ENCODE results near the gene NXPE3. TPM values are rescaled to one million over a fixed set of nuclear protein-coding genes. Genes with fewer than 3 reads are reported as not detected.

The NXPE3 gene
- total RNA-seq, 1 donor from 2014 or later = 47.9 TPM

- Histone ChIP-seq H3K9me3 (replicated peaks) (peaks cover 5% of the 10 kb centered on the region), H3K27me3 (ENCODE audit: low read depth) (no peaks in the 10 kb centered on the region), H3K4me1 (peaks cover 17% of the 10 kb centered on the region), H3K27ac (replicated peaks) (no peak overlapping the region), H3K4me3 (no peak overlapping the region), H3K36me3 (peaks cover 53% of the 10 kb centered on the region)
- no peak for DNase-seq
- intact Hi-C loops (cut with micrococcal nuclease) = no loop called here
- TF ChIP-seq, protein P1, sequence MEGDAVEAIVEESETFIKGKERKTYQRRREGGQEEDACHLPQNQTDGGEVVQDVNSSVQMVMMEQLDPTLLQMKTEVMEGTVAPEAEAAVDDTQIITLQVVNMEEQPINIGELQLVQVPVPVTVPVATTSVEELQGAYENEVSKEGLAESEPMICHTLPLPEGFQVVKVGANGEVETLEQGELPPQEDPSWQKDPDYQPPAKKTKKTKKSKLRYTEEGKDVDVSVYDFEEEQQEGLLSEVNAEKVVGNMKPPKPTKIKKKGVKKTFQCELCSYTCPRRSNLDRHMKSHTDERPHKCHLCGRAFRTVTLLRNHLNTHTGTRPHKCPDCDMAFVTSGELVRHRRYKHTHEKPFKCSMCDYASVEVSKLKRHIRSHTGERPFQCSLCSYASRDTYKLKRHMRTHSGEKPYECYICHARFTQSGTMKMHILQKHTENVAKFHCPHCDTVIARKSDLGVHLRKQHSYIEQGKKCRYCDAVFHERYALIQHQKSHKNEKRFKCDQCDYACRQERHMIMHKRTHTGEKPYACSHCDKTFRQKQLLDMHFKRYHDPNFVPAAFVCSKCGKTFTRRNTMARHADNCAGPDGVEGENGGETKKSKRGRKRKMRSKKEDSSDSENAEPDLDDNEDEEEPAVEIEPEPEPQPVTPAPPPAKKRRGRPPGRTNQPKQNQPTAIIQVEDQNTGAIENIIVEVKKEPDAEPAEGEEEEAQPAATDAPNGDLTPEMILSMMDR (IDR thresholded peaks at IDR 0.05; ENCODE audit: borderline replicate concordance) = no peak
Observed at GRCh38 chr3:101803939-101804338, 24.9 kb downstream of the NXPE3 start.

- intact Hi-C loops (cut with micrococcal nuclease) = no loop called here
- no peak overlapping the region for H3K4me3 ChIP-seq
- H3K36me3 ChIP-seq = peaks cover 35% of the 10 kb centered on the region
- peaks cover 36% of the 10 kb centered on the region for H3K4me1 ChIP-seq
- no peaks in the 10 kb centered on the region for H3K9me3 ChIP-seq (replicated peaks)
- no peak overlapping the region for H3K27ac ChIP-seq (replicated peaks)
- DNase-seq = no peak
- TF ChIP-seq, protein P1 (IDR thresholded peaks at IDR 0.05; ENCODE audit: borderline replicate concordance) = no peak
- H3K27me3 ChIP-seq (ENCODE audit: low read depth) = no peaks in the 10 kb centered on the region
Observed at GRCh38 chr3:101806491-101806890, 27.5 kb downstream of the NXPE3 start.

- Histone ChIP-seq H3K4me3 (no peak overlapping the region), H3K9me3 (replicated peaks) (no peaks in the 10 kb centered on the region), H3K27me3 (ENCODE audit: low read depth) (no peaks in the 10 kb centered on the region), H3K36me3 (peaks cover 22% of the 10 kb centered on the region), H3K27ac (replicated peaks) (no peak overlapping the region), H3K4me1 (peaks cover 36% of the 10 kb centered on the region)
- intact Hi-C loops (cut with micrococcal nuclease) = no loop called here
- DNase-seq = no peak
- TF ChIP-seq, protein P1 (IDR thresholded peaks at IDR 0.05; ENCODE audit: borderline replicate concordance) = no peak
Observed at GRCh38 chr3:101807888-101808287, 28.9 kb downstream of the NXPE3 start.

- Histone ChIP-seq H3K36me3 (peaks cover 22% of the 10 kb centered on the region), H3K27ac (replicated peaks) (peak overlapping the region; percentile 18), H3K9me3 (replicated peaks) (no peaks in the 10 kb centered on the region), H3K27me3 (ENCODE audit: low read depth) (no peaks in the 10 kb centered on the region), H3K4me3 (no peak overlapping the region), H3K4me1 (peaks cover 41% of the 10 kb centered on the region)
- TF ChIP-seq, protein P1 (IDR thresholded peaks at IDR 0.05; ENCODE audit: borderline replicate concordance) = peak; percentile 76
- DNase-seq = no peak
- intact Hi-C loops (cut with micrococcal nuclease) = loop anchor here (2.0 kb wide), 1 partner anchor 415 kb away; no protein-coding TSS in a partner anchor
Observed at GRCh38 chr3:101809178-101810021, 30.4 kb downstream of the NXPE3 start.

GRCh38 chr3:101810022-101810418 lies 31.0 kb downstream of the NXPE3 start:
- Histone ChIP-seq H3K9me3 (replicated peaks) (no peaks in the 10 kb centered on the region), H3K36me3 (peaks cover 22% of the 10 kb centered on the region), H3K4me3 (no peak overlapping the region), H3K27ac (replicated peaks) (peak overlapping the region; percentile 18), H3K27me3 (ENCODE audit: low read depth) (no peaks in the 10 kb centered on the region), H3K4me1 (peaks cover 43% of the 10 kb centered on the region)
- TF ChIP-seq, protein P1 (IDR thresholded peaks at IDR 0.05; ENCODE audit: borderline replicate concordance) = no peak
- intact Hi-C loops (cut with micrococcal nuclease) = loop anchor here (2.0 kb wide), 1 partner anchor 415 kb away; no protein-coding TSS in a partner anchor
- no peak for DNase-seq

Data from left ventricle myocardium inferior (tissue), 1 donor.